Activated gamma-delta T cell treated with anti-CD3 and anti-CD28 coated beads, Interleukin-2, amount 50 U/mL, for 16 hours (primary cell): Measurements from ENCODE around the gene SPPL2C.

Source experiments
- DNase-seq: peaks from one replicate; pipeline ENCODE4 v3.0.0-alpha.2; 2020; ENCODE audit warnings: low read depth

The SPPL2C gene, protein sequence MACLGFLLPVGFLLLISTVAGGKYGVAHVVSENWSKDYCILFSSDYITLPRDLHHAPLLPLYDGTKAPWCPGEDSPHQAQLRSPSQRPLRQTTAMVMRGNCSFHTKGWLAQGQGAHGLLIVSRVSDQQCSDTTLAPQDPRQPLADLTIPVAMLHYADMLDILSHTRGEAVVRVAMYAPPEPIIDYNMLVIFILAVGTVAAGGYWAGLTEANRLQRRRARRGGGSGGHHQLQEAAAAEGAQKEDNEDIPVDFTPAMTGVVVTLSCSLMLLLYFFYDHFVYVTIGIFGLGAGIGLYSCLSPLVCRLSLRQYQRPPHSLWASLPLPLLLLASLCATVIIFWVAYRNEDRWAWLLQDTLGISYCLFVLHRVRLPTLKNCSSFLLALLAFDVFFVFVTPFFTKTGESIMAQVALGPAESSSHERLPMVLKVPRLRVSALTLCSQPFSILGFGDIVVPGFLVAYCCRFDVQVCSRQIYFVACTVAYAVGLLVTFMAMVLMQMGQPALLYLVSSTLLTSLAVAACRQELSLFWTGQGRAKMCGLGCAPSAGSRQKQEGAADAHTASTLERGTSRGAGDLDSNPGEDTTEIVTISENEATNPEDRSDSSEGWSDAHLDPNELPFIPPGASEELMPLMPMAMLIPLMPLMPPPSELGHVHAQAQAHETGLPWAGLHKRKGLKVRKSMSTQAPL

DNA sequence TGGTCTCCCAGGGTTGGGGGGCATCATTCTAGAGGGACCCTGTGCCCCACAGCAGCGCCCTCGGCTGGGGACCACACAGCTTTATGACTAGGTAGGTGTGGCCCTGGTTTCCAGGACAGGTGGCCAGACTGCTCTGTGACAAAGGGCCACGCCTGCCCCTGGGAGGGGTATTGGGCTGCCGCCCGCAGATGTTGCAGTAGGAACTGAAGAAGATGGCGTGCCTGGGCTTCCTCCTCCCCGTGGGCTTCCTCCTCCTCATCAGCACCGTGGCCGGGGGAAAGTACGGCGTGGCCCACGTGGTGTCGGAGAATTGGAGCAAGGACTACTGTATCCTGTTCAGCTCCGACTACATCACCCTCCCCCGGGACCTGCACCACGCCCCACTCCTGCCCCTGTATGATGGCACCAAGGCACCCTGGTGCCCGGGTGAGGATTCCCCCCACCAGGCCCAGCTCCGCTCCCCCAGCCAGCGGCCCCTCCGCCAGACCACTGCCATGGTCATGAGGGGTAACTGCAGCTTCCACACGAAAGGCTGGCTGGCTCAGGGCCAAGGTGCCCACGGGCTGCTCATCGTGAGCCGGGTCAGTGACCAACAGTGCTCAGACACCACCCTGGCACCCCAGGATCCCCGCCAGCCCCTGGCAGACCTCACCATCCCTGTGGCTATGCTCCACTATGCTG lies at the start of gene SPPL2C:
SPPL2C (plus strand) TSS at position 187 of the 681 bp plus-strand sequence; CDS start at position 213, 26 bp downstream.
- no peak for DNase-seq

DNA sequence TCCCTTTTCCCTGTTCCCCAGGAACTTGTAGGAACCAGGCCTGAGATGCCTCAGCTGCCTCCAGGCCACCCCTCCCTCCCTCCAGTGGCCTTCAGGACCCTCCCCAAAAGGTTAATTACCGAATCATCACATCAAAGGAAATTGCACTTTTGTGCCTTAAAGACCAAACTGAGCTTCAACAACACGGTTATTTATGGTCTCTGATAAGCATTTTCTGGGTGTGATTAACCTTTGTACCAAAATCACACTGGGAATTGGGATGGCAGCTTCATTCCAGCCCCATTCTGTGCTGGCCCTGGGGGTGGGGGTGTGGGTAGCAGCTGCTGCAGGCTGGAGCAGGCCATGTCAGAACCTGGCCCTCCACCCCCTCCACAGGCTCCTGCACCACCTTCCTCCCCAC lies 43.9 kb upstream of the SPPL2C start:
- no peak for DNase-seq

DNA sequence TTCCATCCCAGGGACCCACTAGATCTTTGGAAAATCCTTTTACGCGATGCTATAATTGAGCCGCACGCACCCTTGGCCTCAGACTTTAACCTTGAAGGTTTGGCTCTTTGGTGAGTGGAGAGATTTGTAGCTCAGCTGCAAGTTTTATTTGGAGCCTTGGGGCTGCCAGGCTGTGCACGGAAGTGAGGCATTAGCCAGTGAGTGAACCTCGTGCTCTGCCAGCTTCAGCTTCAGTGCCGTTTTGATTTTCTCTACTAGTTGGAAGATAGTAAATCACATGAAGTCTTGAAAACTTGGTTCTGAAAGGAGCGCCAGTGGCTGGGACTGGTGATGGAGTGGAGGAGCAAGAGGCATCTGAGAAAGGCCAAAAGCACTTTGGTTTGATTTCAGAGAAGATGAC lies 43.3 kb upstream of the SPPL2C start:
- no peak for DNase-seq

DNA sequence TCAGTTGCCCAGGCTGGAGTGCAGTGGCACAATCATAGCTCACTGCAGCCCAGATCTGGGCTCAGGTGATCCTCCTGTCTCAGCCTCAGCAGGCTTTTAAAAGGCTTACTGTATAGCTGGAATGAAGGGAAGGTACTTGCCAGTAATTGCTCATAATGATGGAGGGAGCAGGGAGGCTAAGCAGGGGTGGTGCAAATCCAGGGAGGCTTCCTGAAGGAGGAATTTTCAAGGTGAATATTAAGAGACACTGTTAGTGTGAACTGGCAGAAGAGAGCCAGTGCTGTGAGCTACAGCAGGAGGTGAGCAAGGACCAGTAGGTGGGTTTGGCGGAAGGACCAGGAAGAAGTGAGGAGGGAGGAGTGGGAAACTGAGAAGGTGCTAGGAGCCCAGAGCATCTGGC lies 35.8 kb upstream of the SPPL2C start:
- no peak for DNase-seq

DNA sequence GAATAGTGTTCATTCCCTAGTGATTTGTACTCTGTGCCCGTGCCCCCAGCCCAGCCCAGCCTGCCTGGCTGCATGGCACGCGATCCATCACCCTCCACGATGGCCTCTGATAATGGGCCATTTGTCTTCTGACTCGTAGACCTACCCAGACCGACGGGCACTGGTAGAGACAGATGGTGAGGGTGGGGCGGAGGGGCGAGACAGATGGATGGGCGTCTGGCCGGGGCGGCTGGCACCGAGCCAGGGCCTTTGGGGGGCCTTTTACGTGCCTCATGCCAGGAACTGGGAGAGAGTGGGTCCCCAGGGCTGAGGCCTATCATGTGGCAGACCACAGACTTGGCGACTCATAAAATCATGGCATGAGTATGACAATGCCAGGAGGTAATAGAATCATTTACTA lies 35.2 kb upstream of the SPPL2C start:
- DNase-seq = no peak

DNA sequence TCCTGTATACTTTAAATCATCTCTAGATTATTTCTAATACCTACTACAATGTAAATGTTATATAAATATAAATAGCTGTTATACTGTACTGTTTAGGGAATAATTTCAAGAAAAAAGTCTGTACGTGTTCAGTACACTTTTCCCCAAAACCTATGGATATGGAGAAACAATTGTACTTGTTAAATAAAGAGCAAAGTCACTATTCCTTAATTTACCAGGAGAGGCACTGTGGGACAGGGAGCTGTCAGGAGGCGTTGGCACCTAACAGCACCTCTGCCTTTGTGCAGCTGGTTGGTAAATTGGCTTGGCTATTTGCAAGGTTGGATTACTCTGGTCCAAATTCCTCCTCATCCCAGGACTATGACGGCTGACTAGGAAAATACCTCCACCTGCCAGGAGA lies 32.6 kb upstream of the SPPL2C start:
- no peak for DNase-seq

DNA sequence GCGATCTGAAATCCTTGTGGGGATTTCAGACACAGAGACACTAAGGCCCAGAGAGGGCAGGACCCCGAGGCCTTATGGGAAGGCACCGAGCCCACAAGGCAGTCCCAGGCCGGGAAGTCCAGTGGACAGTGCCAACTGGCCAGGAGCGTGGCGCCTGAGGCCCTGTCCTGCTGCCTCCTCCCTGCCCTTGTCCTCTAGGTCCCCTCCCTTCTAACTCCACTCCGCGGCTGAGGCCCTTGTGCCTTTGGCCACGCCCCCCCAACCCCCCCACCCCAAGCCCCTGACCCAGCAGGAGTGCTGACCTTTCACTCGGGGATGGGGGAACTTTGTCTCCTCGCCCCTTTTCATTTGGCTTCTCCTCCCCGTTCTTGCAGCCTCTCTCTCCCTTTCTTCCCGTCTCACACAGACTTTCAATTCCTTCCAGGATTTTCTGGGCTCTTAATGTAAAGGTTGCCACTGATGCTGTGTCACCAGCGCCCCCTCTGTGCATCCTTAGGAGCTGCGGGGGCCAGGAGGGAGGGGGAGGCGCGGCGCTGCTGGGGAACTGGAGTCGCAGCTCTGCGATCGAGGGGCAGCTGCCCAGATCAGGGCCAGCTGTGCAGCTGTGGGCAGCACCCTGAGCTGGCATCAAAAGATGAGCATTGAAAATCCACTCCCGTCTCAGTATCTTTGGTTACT lies 31.5 kb upstream of the SPPL2C start:
- no peak for DNase-seq

DNA sequence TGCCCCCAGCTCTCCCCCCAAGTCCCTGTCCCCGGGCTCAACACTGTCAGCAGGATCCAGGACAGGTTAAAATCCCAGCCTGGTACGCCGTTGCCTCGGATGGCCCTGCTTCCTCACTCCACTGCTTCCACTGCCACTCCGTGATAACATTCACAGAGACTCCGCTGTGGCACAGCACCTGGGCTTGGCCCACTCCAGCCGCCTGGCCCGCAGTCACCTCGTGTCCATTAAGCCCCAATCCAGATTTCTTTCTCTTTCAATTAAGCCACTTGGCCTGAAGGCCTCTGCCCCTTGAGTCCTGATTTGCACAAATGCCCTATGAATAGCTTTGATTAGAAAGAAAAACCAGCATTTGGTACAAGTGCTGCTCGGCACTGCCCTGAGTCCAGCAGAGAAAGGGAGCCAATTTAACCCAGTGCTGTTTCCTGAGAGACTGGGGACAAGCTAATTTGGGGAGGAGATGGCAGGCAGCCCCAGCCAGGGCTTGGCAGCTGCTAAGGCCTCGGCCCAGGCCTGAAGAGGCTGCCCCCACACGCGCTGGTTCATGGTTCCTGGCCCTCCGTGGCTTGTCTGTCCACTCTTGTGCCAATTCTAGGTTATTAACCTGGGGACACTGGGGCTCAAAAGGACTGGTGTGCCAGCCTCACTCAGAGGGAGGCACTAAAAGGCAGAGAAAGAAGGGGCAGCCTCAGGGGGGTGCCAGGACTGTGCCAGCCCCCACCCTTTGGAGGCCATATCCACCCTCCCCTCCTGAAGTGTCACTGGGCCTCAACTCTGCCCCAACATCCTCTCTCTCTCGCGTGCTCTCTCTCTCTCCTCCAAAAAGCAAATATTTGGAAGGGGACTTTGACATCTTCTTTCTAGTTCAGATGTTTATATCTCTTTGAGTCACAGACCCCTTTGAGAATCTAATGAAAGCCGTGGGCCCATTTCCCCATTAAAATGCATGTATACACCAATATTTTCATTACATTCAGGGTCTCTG lies 29.8 kb upstream of the SPPL2C start:
- DNase-seq = no peak

DNA sequence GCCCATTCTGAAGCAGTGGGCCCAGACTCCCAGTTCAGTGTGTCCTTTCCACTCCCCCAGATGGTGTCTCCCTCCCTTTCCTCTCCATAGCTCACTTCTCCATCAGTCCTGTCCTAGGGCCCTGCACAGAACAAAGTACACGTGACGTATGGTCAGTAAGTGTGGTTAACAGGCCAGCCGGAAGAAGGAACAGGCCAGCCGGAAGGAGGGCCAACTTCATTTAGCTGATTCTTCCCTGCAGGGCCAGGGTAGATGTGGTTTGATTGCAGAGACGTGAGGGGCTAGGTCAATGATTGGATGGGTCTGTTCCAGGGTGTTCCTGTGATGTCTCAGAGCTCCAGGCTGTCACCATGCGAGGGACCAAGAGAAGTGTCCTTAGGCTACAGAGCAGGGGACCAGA lies 28.9 kb upstream of the SPPL2C start:
- DNase-seq = no peak

DNA sequence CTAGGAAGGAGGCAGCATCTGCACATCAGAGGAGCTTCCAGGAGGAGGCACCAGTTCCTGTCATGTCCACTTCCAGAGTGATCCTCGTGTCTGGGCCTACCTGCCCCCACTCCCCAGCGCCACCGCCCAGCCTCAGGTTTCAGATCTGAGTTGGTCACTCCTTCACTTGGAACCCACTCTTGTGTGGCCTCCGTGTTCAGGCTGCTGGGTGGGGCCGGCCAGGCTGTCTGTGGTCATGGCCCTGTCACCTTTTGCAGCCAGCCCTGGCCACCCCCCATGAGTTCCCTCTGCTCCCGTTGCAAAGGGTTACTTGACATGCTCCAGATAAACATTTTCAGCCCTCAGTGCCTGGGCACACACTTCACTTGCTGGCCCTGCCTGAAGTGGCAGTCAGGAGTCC lies 26.6 kb upstream of the SPPL2C start:
- no peak for DNase-seq

DNA sequence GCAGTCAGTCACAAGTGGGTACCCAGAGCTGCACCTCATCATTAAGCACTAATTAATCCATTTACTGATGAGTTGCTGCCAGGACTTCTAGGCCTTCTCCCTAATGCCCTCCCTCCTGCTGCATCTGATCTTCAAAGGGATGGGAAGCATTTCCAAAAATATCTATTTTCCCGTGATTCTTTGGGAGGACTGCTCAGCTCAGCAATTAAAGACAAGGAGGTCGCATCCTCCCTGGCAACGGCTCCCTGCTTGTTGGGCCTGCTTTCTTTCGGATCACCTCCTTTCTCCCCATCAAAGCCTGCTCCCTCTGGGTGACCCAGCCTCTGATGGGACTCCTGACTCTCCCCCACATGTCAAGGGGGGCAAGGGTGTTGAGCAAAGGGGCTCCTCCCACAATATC lies 26.0 kb upstream of the SPPL2C start:
- DNase-seq = no peak

DNA sequence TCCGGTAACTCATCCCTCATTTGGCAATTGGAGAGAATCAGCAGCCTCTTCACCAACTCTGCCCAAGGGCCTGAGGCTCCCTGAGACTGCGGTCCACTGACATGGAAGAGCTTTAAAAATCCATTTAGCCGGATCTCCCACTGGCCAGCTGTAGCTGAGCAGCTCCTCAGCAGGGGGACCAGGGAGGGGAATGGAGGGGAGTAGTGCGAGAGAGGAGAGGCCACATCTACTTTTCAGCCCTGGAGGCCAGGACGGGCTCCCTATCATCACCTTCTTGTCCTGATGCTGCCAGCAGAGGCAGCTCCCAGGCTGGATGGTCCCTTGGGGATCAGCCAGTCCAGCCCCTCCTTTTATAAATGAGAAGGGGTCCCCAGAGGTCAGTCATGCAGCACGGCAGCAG lies 25.0 kb upstream of the SPPL2C start:
- no peak for DNase-seq

DNA sequence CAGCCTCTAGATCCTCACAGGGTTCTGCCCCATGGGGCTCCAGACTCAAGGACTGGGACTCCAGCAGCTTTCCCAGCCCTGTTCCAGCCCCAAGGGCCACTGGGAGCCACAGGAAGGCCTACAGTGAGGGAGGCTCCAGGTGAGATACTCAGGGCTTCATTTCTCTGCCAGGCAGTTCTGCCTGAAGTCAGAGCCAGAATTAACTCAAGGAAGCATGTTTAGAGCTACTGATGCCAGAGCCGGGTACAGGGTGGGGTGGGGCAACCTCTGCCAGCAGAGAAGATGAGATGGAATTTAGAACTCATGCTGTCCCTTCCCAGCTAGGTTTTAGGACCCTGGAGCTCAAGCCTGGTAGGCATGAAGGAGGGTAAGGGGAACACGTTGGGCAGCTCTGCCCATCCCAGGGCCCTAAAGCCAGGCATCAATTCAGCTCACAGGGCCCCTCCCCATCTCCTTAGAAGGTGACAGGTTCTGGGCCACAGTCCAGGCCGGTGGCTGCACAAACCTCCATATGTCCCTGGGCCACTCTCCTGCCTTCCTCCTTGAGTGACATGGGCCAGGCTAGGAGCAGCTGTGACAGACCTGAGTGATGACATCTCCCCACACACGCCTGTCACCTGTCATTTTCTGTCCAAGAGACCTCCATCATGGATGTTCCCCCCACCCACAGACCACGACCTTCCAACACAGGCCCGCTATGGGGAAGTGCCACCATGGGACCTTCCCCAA lies 24.5 kb upstream of the SPPL2C start:
- no peak for DNase-seq

DNA sequence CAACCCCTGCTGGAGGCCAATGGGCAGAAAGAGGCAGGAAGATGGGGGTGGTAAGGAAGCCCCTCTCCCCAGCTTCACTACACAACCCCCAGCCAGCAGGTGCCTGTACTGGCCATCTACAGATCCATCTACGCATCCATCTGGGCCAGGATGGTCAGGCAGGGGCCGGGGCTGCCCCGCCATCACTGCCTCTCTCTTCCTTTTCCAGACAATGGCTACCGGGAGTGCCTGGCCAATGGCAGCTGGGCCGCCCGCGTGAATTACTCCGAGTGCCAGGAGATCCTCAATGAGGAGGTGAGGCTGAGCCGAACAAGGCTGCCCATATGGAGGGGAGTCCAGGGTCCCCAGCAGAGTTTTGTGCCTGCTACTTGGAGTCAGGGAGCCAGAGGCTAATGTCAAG lies 23.5 kb upstream of the SPPL2C start:
- no peak for DNase-seq

DNA sequence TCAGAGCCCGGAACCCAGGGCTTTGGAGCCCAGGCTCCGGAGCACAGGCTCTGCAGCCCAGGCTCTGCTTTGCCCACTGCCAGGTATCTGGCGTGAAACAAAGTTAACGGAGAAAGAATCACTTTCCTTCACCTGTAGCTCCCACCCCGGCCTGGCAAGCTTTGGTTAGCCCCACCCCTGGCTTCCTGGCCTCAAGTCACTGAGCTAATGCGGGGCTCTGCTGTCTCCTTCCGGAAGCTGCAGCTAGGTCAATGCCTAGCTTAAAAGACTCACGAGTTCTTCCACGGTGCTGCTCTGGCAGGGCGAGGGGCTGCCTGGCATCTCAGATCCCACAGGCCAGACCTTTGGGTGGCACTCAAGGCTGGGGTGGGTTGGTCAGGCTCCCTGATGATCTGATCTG lies 21.1 kb upstream of the SPPL2C start:
- no peak for DNase-seq

DNA sequence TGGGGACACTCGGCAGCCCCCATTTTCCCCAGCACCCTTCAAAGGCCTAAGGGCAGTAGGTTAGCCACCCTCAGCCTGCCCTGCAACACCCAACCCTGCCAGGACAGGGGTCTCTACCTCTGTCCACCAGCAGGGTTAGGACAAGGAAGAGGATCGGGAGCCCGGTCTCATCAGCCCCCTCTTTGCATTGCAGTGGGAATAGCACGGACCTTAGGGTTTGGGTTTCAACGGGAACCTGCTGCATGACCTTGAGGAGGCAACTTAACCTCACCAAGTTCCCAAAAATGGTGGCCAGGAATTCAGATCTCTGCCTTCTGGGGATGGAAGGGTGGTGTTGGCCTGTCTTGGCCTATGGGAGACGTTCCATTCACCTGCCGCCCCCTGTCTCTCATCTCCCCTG lies 20.2 kb upstream of the SPPL2C start:
- DNase-seq = no peak

DNA sequence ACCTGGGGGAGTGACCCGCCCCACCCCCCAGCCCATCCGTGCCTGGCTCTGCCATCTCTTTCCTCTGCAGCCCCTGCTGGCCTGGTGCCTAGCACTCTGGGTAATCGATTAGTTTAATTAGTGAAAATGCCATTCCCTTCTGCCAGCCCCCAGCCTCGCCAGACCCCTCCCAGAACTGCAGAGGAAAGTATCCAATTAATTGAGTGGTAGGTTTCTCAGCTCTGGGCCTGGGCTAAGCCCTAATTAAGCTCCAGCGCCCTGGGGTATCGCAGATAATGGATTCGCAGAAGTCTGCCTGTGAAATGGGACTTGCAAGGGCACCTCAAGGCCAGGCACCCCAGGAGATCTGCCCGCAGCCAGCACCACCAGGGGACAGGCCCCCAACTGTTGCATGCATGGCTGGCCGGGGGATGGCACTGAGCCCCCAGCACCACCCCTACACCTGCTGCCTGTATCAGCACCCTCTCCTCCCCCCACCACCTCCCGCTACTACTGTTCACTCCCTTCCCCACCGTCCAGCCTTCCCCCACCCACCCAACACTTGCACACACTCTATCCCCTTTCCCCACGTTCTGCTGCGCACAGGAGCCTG lies 19.7 kb upstream of the SPPL2C start:
- DNase-seq = no peak

DNA sequence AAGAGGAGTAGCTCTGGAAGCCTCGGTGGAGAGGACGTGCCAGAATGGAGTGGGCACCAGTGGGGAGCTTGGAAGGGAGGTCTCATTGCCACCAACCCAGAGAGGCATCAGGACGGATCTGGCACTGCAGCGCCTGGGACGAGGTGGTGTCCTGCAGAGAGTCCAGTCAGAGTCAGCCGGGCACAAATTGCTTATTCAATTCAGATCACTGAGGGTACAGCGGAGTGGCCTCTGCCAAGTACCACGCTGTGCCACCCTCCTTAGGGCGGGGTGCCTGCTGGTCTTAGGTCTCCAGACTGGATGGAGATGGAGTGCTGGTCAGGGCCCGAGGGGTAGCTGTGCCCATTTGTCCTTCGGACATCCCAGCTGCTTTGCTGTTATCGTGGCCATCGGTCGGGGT lies 18.9 kb upstream of the SPPL2C start:
- no peak for DNase-seq

DNA sequence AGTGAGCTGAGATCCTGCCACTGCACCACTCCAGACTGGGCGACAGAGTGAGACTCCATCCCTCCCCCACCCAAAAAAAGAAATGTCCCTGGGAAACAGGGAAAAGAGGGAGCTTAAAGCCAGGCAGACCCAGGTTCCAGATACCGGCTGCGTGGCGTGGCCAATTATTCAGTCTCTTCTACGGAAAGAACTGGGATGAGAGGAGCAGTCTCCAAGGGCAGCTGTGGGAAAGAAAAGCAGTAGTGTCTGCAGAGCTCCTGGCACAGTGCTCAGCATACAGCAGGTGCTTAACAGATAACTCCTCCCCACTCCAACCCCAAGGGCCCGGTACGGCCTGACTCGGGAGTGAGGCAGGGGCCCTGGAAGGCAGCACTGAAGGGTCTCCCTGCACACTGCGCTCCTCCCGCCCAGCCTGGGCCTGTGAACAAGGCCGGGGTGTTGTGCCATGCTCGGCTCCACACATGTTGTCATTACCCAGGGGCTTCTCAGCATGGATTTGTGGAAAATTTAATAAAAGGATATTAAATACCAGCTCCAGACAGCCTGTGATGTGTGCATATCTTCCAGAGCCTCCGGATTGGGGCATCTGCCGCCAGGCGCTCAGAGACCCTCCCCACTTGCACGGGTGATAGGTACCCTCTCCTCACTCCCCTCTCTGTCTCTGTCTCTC lies 17.6 kb upstream of the SPPL2C start:
- DNase-seq = no peak

DNA sequence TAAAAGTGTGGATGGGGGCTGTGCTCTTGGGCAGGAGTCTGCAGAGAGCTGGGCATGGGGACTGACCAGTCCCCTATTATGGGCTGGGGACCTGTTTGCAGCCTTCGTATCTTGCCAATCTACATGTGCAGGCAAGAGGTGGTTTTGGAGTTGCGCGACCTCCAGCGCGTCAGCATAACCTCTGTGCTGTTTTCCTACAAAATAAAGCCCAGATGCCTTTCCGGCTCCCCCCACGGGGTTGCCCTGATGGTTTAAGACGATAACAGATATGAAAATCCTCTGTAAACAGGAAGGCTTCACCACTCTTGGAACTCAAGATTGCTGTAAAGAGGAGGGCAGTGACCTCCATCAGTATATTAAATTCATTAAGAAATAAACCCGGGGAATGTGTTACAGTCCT lies 16.5 kb upstream of the SPPL2C start:
- no peak for DNase-seq
